ENCODE measurements around the gene HLA-DPB1.
"Not testable (repeated sequence)": the region's sequence is repeated elsewhere in the genome, so short reads cannot be mapped to it uniquely, and the experiment has no call there.

HLA-DPB1 gene

GRCh38 chr6:33072508-33073100 is 3.2 kb upstream of the HLA-DPB1 start:
- no peak for DNase-seq

GRCh38 chr6:33073431-33073871 is 2.3 kb upstream of the HLA-DPB1 start, which contains the start of gene HLA-DPA1:
Gene HLA-DPA1, minus strand, starts transcription at chr6:33073649.
- DNase-seq, result no peak

GRCh38 chr6:33075208-33075567 is 602 bp upstream of the HLA-DPB1 start:
- no peak for DNase-seq

GRCh38 chr6:33076406-33076934 is 680 bp downstream of the HLA-DPB1 start:
- no peak for DNase-seq

GRCh38 chr6:33077908-33078307 is 2.1 kb downstream of the HLA-DPB1 start:
- no peak for DNase-seq

- DNase-seq, result no peak
Measured at GRCh38 chr6:33078442-33078841, 2.7 kb downstream of the HLA-DPB1 start.

GRCh38 chr6:33078919-33079521 is 3.2 kb downstream of the HLA-DPB1 start:
- no peak for DNase-seq

GRCh38 chr6:33079580-33079979 is 3.8 kb downstream of the HLA-DPB1 start:
- DNase-seq, result no peak

GRCh38 chr6:33080127-33081089 is 4.6 kb downstream of the HLA-DPB1 start:
- DNase-seq, result no peak

GRCh38 chr6:33081098-33081824 is 5.5 kb downstream of the HLA-DPB1 start:
- no peak for DNase-seq

GRCh38 chr6:33082702-33083101 is 6.9 kb downstream of the HLA-DPB1 start:
- no peak for DNase-seq

- no peak for DNase-seq
Measured at GRCh38 chr6:33085627-33086026, 9.8 kb downstream of the HLA-DPB1 start.

- no peak for DNase-seq
Measured at GRCh38 chr6:33088258-33088930, 12.6 kb downstream of the HLA-DPB1 start.

GRCh38 chr6:33088931-33089620 is 13.3 kb downstream of the HLA-DPB1 start:
- DNase-seq, result no peak

- peak; percentile 37 for DNase-seq
Measured at GRCh38 chr6:33091957-33092356, 16.2 kb downstream of the HLA-DPB1 start.

GRCh38 chr6:33092385-33092784 is 16.6 kb downstream of the HLA-DPB1 start:
- no peak for DNase-seq

- no peak for DNase-seq
Measured at GRCh38 chr6:33093855-33094254, 18.1 kb downstream of the HLA-DPB1 start.

- no peak for DNase-seq
Measured at GRCh38 chr6:33095681-33096080, 19.9 kb downstream of the HLA-DPB1 start.

- not testable (repeated sequence) for DNase-seq
Measured at GRCh38 chr6:33101121-33101737, 25.4 kb downstream of the HLA-DPB1 start.

- no peak for DNase-seq
Measured at GRCh38 chr6:33103776-33104175, 28.0 kb downstream of the HLA-DPB1 start.

- DNase-seq, result no peak
Measured at GRCh38 chr6:33104887-33105286, 29.1 kb downstream of the HLA-DPB1 start.

All from activated CD4-positive, alpha-beta T cell treated with anti-CD3 and anti-CD28 coated beads for 1 hour (primary cell).